NB4 (cell line): Measurements from ENCODE around the gene PARP1.

Experiments used
- DNase-seq: peaks from one replicate; pipeline ENCODE4 v3.0.0; 2010; ENCODE audit warnings: low read depth
- H3K4me3 ChIP-seq: one replicate; pipeline ENCODE4 v1.5.1; 2011; ENCODE audit warnings: mild to moderate bottlenecking, low read depth, low read length, moderate library complexity
- CTCF ChIP-seq: IDR thresholded peaks from one replicate; pipeline ENCODE4 v1.5.1; 2012; ENCODE audit warnings: low read depth, low read length
- MYC ChIP-seq: IDR thresholded peaks from 2 replicates; pipeline ENCODE4 v1.6.1; 2011; ENCODE audit warnings: low read depth, low read length
- POLR2A ChIP-seq: IDR thresholded peaks from 2 replicates; pipeline ENCODE4 v1.6.1; 2011; ENCODE audit warnings: mild to moderate bottlenecking; ENCODE audit not compliant: insufficient read length; ENCODE audit errors: extremely low read depth
- TF ChIP-seq, protein P1 (sequence below): IDR thresholded peaks from 2 replicates; pipeline ENCODE4 v1.6.1; 2011; ENCODE audit warnings: low read depth, low read length

The PARP1 gene

DNA sequence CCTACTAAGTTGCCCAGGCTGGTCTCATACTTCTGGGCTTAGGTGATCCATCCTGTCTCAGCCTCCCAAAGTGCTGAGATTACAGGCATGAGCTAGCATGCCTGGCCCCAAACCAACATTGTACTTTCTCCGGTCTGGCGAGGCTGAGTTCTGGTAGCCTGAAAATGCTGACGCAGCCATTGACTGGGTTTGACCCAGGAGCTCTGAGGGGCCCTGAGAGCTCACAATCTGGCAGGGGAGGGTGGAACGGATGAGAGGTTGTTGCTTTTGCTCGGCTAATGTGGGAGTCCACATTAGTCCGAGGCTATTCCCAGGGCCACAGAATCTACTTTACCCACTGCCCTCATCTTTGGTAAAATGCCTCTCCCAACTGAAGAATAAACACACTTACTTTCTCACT, 35.1 kb upstream of the PARP1 start:
- DNase-seq: no peak
- TF ChIP-seq POLR2A (no peak), CTCF (no peak), MYC (no peak)
- H3K4me3 ChIP-seq: no peak overlapping the region

GRCh38 chr1:226441629-226442028, 33.7 kb upstream of the PARP1 start:
- DNase-seq: no peak
- TF ChIP-seq CTCF (no peak), MYC (no peak), POLR2A (no peak)
- TF ChIP-seq, protein P1, sequence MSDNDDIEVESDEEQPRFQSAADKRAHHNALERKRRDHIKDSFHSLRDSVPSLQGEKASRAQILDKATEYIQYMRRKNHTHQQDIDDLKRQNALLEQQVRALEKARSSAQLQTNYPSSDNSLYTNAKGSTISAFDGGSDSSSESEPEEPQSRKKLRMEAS: no peak
- no peak overlapping the region for H3K4me3 ChIP-seq

DNA sequence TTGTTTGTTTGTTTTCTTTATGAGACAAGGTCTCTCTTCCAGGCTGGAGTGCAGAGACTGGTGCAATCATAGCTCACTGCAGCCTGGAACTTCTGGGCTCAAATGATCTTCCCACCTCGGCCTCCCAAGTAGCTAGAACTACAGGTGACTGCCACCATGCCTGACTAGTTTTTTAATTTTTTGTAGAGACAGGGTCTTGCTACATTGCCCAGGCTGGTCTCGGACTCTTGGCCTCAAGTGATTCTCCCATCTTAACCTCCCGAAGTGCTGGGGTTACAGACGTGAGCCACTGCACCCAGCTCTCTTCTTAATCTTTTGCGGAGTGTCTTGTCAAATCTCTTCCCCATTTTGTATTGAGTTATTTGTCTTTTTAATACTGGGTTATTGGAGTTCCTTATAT, 32.6 kb upstream of the PARP1 start:
- H3K4me3 ChIP-seq: no peak overlapping the region
- TF ChIP-seq MYC (no peak), POLR2A (no peak)

GRCh38 chr1:226438007-226438406, 30.1 kb upstream of the PARP1 start:
- TF ChIP-seq CTCF (no peak), POLR2A (no peak), MYC (no peak)
- TF ChIP-seq, protein P1: no peak
- DNase-seq: no peak
- no peak overlapping the region for H3K4me3 ChIP-seq

More for the DNA sequence above, 32.6 kb upstream of the PARP1 start:
- no peak for DNase-seq

- TF ChIP-seq MYC (no peak), POLR2A (no peak), CTCF (no peak)
- TF ChIP-seq, protein P1: no peak
- H3K4me3 ChIP-seq: no peak overlapping the region
- DNase-seq: no peak
Observed at GRCh38 chr1:226436855-226437491, 29.1 kb upstream of the PARP1 start.

- no peak for DNase-seq
- TF ChIP-seq CTCF (no peak), MYC (no peak), POLR2A (no peak)
- TF ChIP-seq, protein P1: no peak
- no peak overlapping the region for H3K4me3 ChIP-seq
Observed at GRCh38 chr1:226436472-226436854, 28.6 kb upstream of the PARP1 start.
